Measurements from ENCODE around the gene MCU. TPM values are rescaled to one million over a fixed set of nuclear protein-coding genes. Genes with fewer than 3 reads are reported as not detected.

Gene MCU
- polyA plus RNA-seq, 1 donor (not counting 4 experiments of a cell fraction or from before 2014, with no cell fraction given): 103 TPM

- Histone ChIP-seq H3K9ac (ENCODE audit: control insufficient read depth, extremely low read depth, insufficient read depth, low read length) (no peak overlapping the region), H3K79me2 (ENCODE audit: control insufficient read depth, insufficient read depth, low read length) (peaks cover 40% of the 10 kb centered on the region), H3K27ac (ENCODE audit: control insufficient read depth, insufficient read depth, low read length) (no peak overlapping the region), H3K4me1 (ENCODE audit: control insufficient read depth, extremely low read depth, insufficient read depth, low read length) (peaks cover 36% of the 10 kb centered on the region), H3K4me3 (ENCODE audit: control insufficient read depth in 2 of 3, extremely low read depth in 1 of 3, insufficient read depth in 2 of 3, low read depth in 1 of 3, low read length in 3 of 3) (no peak overlapping the region), H3K9me3 (ENCODE audit: control insufficient read depth, low read depth, low read length) (no peaks in the 10 kb centered on the region), H3K9me1 (ENCODE audit: control insufficient read depth, extremely low read depth, insufficient read depth, low read length) (peaks cover 2% of the 10 kb centered on the region), H4K20me1 (ENCODE audit: control insufficient read depth, extremely low read depth, insufficient read depth, low read length) (no peaks in the 10 kb centered on the region), H3K36me3 (ENCODE audit: control insufficient read depth in 2 of 2, extremely low read depth in 1 of 2, insufficient read depth in 2 of 2, low read length in 2 of 2) (no peaks in the 10 kb centered on the region), H3K4me2 (ENCODE audit: control insufficient read depth, extremely low read depth, insufficient read depth, low read depth, low read length) (peak overlapping the region; percentile 67), H3K27me3 (ENCODE audit: control insufficient read depth, extremely low read depth, insufficient read depth, low read length) (no peaks in the 10 kb centered on the region), H2AFZ (ENCODE audit: control insufficient read depth, low read length) (no peak overlapping the region)
- FAIRE-seq: no peak
- no peak for DNase-seq (ENCODE audit: low read depth, low spot score)
- no peak for TF ChIP-seq CTCF (optimal IDR thresholded peaks at IDR 0.05 in 1 of 3, IDR thresholded peaks at IDR 0.05 in 1 of 3, conservative IDR thresholded peaks at IDR 0.05 in 1 of 3; ENCODE audit: extremely low read depth in 1 of 3, insufficient read depth in 2 of 3, low read length in 3 of 3)
- TF ChIP-seq EZH2 (IDR thresholded peaks at IDR 0.05; ENCODE audit: low read length): no peak
- dilution Hi-C loops (cut with MboI; ENCODE audit: extremely low pct_ligation_motif_present, low sequenced_read_pairs): no loop called here
Measured at GRCh38 chr10:72785409-72785808, 93.5 kb downstream of the MCU start.

GRCh38 chr10:72790216-72790990 is 98.5 kb downstream of the MCU start:
- dilution Hi-C loops (cut with MboI; ENCODE audit: extremely low pct_ligation_motif_present, low sequenced_read_pairs): no loop called here
- Histone ChIP-seq H3K9me1 (ENCODE audit: control insufficient read depth, extremely low read depth, insufficient read depth, low read length) (peaks cover 2% of the 10 kb centered on the region), H3K79me2 (ENCODE audit: control insufficient read depth, insufficient read depth, low read length) (peaks cover 37% of the 10 kb centered on the region), H3K4me2 (ENCODE audit: control insufficient read depth, extremely low read depth, insufficient read depth, low read depth, low read length) (no peak overlapping the region), H2AFZ (ENCODE audit: control insufficient read depth, low read length) (no peak overlapping the region), H3K4me3 (ENCODE audit: control insufficient read depth in 2 of 3, extremely low read depth in 1 of 3, insufficient read depth in 2 of 3, low read depth in 1 of 3, low read length in 3 of 3) (no peak overlapping the region), H3K9me3 (ENCODE audit: control insufficient read depth, low read depth, low read length) (no peaks in the 10 kb centered on the region), H3K36me3 (ENCODE audit: control insufficient read depth in 2 of 2, extremely low read depth in 1 of 2, insufficient read depth in 2 of 2, low read length in 2 of 2) (peaks cover 0 to 5% of the 10 kb centered on the region in 2 experiments), H4K20me1 (ENCODE audit: control insufficient read depth, extremely low read depth, insufficient read depth, low read length) (no peaks in the 10 kb centered on the region), H3K27me3 (ENCODE audit: control insufficient read depth, extremely low read depth, insufficient read depth, low read length) (no peaks in the 10 kb centered on the region), H3K9ac (ENCODE audit: control insufficient read depth, extremely low read depth, insufficient read depth, low read length) (no peak overlapping the region), H3K4me1 (ENCODE audit: control insufficient read depth, extremely low read depth, insufficient read depth, low read length) (peaks cover 15% of the 10 kb centered on the region), H3K27ac (ENCODE audit: control insufficient read depth, insufficient read depth, low read length) (no peak overlapping the region)
- DNase-seq (ENCODE audit: low read depth, low spot score): no peak
- no peak for FAIRE-seq
- TF ChIP-seq CTCF (optimal IDR thresholded peaks at IDR 0.05 in 1 of 3, IDR thresholded peaks at IDR 0.05 in 1 of 3, conservative IDR thresholded peaks at IDR 0.05 in 1 of 3; ENCODE audit: extremely low read depth in 1 of 3, insufficient read depth in 2 of 3, low read length in 3 of 3) (no peak), EZH2 (IDR thresholded peaks at IDR 0.05; ENCODE audit: low read length) (no peak)

Data from keratinocyte (primary cell).